HEK293 (cell line): Measurements from ENCODE around the gene SLC41A1.

Source experiments
- GLI4 ChIP-seq: fragments of 450-650 bp; formaldehyde crosslinking; IDR thresholded peaks from 2 replicates; pipeline ENCODE4 v1.5.1; 2016; ENCODE audit warnings: missing biosample characterization, missing genetic modification characterization
- HOXA7 ChIP-seq: sonication (generic); formaldehyde crosslinking; IDR thresholded peaks from 2 replicates; pipeline ENCODE4 v1.8.1; 2022; ENCODE audit warnings: missing genetic modification reagents, borderline replicate concordance
- KLF7 ChIP-seq: fragments of 450-650 bp; formaldehyde crosslinking; IDR thresholded peaks from 2 replicates; pipeline ENCODE4 v1.5.1; 2016; ENCODE audit warnings: missing biosample characterization, missing genetic modification characterization, borderline replicate concordance
- PBX3 ChIP-seq: sonication (generic); formaldehyde crosslinking; IDR thresholded peaks from 2 replicates; pipeline ENCODE4 v1.8.1; 2022; ENCODE audit warnings: mild to moderate bottlenecking, moderate library complexity, missing genetic modification reagents
- SP3 ChIP-seq: fragments of 450-650 bp; formaldehyde crosslinking; IDR thresholded peaks from 2 replicates; pipeline ENCODE4 v1.5.1; 2016; ENCODE audit warnings: missing biosample characterization, missing genetic modification characterization
- ZBTB1 ChIP-seq: fragments of 450-650 bp; formaldehyde crosslinking; IDR thresholded peaks from 2 replicates; pipeline ENCODE4 v1.5.1; 2016; ENCODE audit warnings: missing biosample characterization, missing genetic modification characterization
- ZBTB48 ChIP-seq: fragments of 450-650 bp; formaldehyde crosslinking; IDR thresholded peaks from 2 replicates; pipeline ENCODE4 v1.5.1; 2016; ENCODE audit warnings: missing biosample characterization, missing genetic modification characterization
- ZFHX2 ChIP-seq: fragments of 450-650 bp; formaldehyde crosslinking; conservative IDR thresholded peaks from 2 replicates; pipeline ENCODE4 v1.5.1; 2016; ENCODE audit warnings: missing biosample characterization, missing genetic modification characterization
- ZNF112 ChIP-seq: fragments of 450-650 bp; formaldehyde crosslinking; IDR thresholded peaks from 2 replicates; pipeline ENCODE4 v1.5.0; 2017; ENCODE audit warnings: missing biosample characterization, missing genetic modification characterization
- ZNF133 ChIP-seq: fragments of 450-650 bp; formaldehyde crosslinking; IDR thresholded peaks from 2 replicates; pipeline ENCODE4 v1.5.1; 2016; ENCODE audit warnings: missing biosample characterization, missing genetic modification characterization
- ZNF148 ChIP-seq: fragments of 450-650 bp; formaldehyde crosslinking; IDR thresholded peaks from 2 replicates; pipeline ENCODE4 v1.5.0; 2017; ENCODE audit warnings: missing biosample characterization, missing genetic modification characterization, borderline replicate concordance
- ZNF202 ChIP-seq: fragments of 450-650 bp; formaldehyde crosslinking; IDR thresholded peaks from 2 replicates; pipeline ENCODE4 v1.5.1; 2016; ENCODE audit warnings: missing biosample characterization, missing genetic modification characterization, borderline replicate concordance
- ZNF214 ChIP-seq: fragments of 450-650 bp; formaldehyde crosslinking; IDR thresholded peaks from 2 replicates; pipeline ENCODE4 v1.5.1; 2017; ENCODE audit warnings: missing biosample characterization, mild to moderate bottlenecking, missing genetic modification characterization, borderline replicate concordance
- ZNF23 ChIP-seq: fragments of 450-650 bp; formaldehyde crosslinking; IDR thresholded peaks from 2 replicates; pipeline ENCODE4 v1.5.1; 2016; ENCODE audit warnings: missing biosample characterization, missing genetic modification characterization, borderline replicate concordance
- ZNF341 ChIP-seq: fragments of 450-650 bp; formaldehyde crosslinking; IDR thresholded peaks from 2 replicates; pipeline ENCODE4; 2016; ENCODE audit warnings: low read depth, missing biosample characterization, missing genetic modification characterization
- ZNF354C ChIP-seq: fragments of 450-650 bp; formaldehyde crosslinking; IDR thresholded peaks from 2 replicates; pipeline ENCODE4 v1.5.1; 2016; ENCODE audit warnings: missing biosample characterization, missing genetic modification characterization, low read depth, borderline replicate concordance
- ZNF391 ChIP-seq: fragments of 450-650 bp; formaldehyde crosslinking; IDR thresholded peaks from 2 replicates; pipeline ENCODE4 v1.5.1; 2016; ENCODE audit warnings: low read depth, missing biosample characterization, missing genetic modification characterization, borderline replicate concordance
- ZNF394 ChIP-seq: fragments of 450-650 bp; formaldehyde crosslinking; IDR thresholded peaks from 2 replicates; pipeline ENCODE4 v1.5.1; 2016; ENCODE audit warnings: missing biosample characterization, missing genetic modification characterization, mild to moderate bottlenecking, moderate library complexity, borderline replicate concordance
- ZNF423 ChIP-seq: fragments of 450-650 bp; formaldehyde crosslinking; IDR thresholded peaks from 2 replicates; pipeline ENCODE4 v1.5.1; 2016; ENCODE audit warnings: missing biosample characterization, missing genetic modification characterization
- ZNF426 ChIP-seq: fragments of 450-650 bp; formaldehyde crosslinking; IDR thresholded peaks from 2 replicates; pipeline ENCODE4 v1.5.1; 2017; ENCODE audit warnings: missing biosample characterization, missing genetic modification characterization, mild to moderate bottlenecking, inconsistent platforms, moderate library complexity
- ZNF48 ChIP-seq: fragments of 450-650 bp; formaldehyde crosslinking; IDR thresholded peaks from 2 replicates; pipeline ENCODE4 v1.5.1; 2016; ENCODE audit warnings: missing biosample characterization, missing genetic modification characterization
- ZNF549 ChIP-seq: fragments of 450-650 bp; IDR thresholded peaks from 2 replicates; pipeline ENCODE4 v1.5.1; 2018; ENCODE audit warnings: missing biosample characterization, missing genetic modification characterization, mild to moderate bottlenecking, inconsistent platforms, moderate library complexity
- ZNF623 ChIP-seq: fragments of 450-650 bp; formaldehyde crosslinking; IDR thresholded peaks from 2 replicates; pipeline ENCODE4 v1.5.1; 2016; ENCODE audit warnings: missing biosample characterization, missing genetic modification characterization
- ZNF645 ChIP-seq: fragments of 450-650 bp; formaldehyde crosslinking; IDR thresholded peaks from 2 replicates; pipeline ENCODE4; 2016; ENCODE audit warnings: missing biosample characterization, missing genetic modification characterization
- ZNF654 ChIP-seq: fragments of 450-650 bp; formaldehyde crosslinking; IDR thresholded peaks from 2 replicates; pipeline ENCODE4 v1.5.1; 2016; ENCODE audit warnings: low read depth, missing biosample characterization, missing genetic modification characterization
- ZNF692 ChIP-seq: fragments of 450-650 bp; formaldehyde crosslinking; IDR thresholded peaks from 2 replicates; pipeline ENCODE4 v1.5.1; 2016; ENCODE audit warnings: missing biosample characterization, missing genetic modification characterization
- ZNF704 ChIP-seq: fragments of 450-650 bp; formaldehyde crosslinking; IDR thresholded peaks from 2 replicates; pipeline ENCODE4 v1.5.1; 2016; ENCODE audit warnings: missing biosample characterization, missing genetic modification characterization
- ZNF768 ChIP-seq: fragments of 450-650 bp; formaldehyde crosslinking; IDR thresholded peaks from 2 replicates; pipeline ENCODE4 v1.5.1; 2018; ENCODE audit warnings: missing biosample characterization, mild to moderate bottlenecking, missing genetic modification characterization
- ZNF837 ChIP-seq: fragments of 450-650 bp; formaldehyde crosslinking; IDR thresholded peaks from 2 replicates; pipeline ENCODE4 v1.5.1; 2016; ENCODE audit warnings: missing biosample characterization, missing genetic modification characterization
- ZSCAN23 ChIP-seq: fragments of 450-650 bp; formaldehyde crosslinking; IDR thresholded peaks from 2 replicates; pipeline ENCODE4 v1.5.1; 2016; ENCODE audit warnings: missing biosample characterization, missing genetic modification characterization
- ZSCAN4 ChIP-seq: fragments of 450-650 bp; formaldehyde crosslinking; IDR thresholded peaks from 2 replicates; pipeline ENCODE4 v1.5.1; 2017; ENCODE audit warnings: missing biosample characterization, missing genetic modification characterization

The SLC41A1 gene

GRCh38 chr1:205812878-205813754, at the start of gene SLC41A1 (continued):
- TF ChIP-seq ZNF768 (tag by site-specific recombination) (no peak), ZNF704 (tag by site-specific recombination) (no peak), ZNF354C (tag by site-specific recombination) (no peak), ZSCAN4 (tag by site-specific recombination) (no peak; the same call in 1 of the 2 replicates), ZNF692 (tag by site-specific recombination) (no peak), ZNF423 (tag by site-specific recombination) (0 out of 2 replicates have a peak, but pooled peaks have one; percentile 40), ZBTB1 (tag by site-specific recombination) (no peak), ZNF837 (tag by site-specific recombination) (no peak), ZNF341 (tag by site-specific recombination) (peak; percentile 83), SP3 (tag by site-specific recombination) (peak; percentile 82), ZNF623 (no peak), GLI4 (tag by site-specific recombination) (no peak), KLF7 (tag by site-specific recombination) (peak; percentile 38; the same call in 1 of the 2 replicates), ZNF23 (tag by site-specific recombination) (no peak), HOXA7 (CRISPR knock-in tag) (no peak), ZNF391 (tag by site-specific recombination) (peak; percentile 49; the same call in 1 of the 2 replicates), ZNF214 (no peak), ZNF112 (tag by site-specific recombination) (no peak), ZSCAN23 (tag by site-specific recombination) (peak; percentile 50; the same call in 1 of the 2 replicates), ZNF645 (no peak), ZNF549 (tag by site-specific recombination) (no peak), ZNF426 (no peak), ZNF654 (tag by site-specific recombination) (no peak), PBX3 (peak; percentile 77; the same call in 1 of the 2 replicates), ZNF133 (no peak), ZNF48 (no peak), ZFHX2 (tag by site-specific recombination) (peak; percentile 25; the same call in 1 of the 2 replicates), ZNF148 (tag by site-specific recombination) (no peak), ZNF202 (tag by site-specific recombination) (no peak), ZBTB48 (tag by site-specific recombination) (peak; percentile 46), ZNF394 (0 out of 2 replicates have a peak, but pooled peaks have one; percentile 19)
